ENCODE data around the gene PRPF8.
"Not testable (repeated sequence)": the region's sequence is repeated elsewhere in the genome, so short reads cannot be mapped to it uniquely, and the experiment has no call there.

The PRPF8 gene

GRCh38 chr17:1724351-1724868, 39.7 kb upstream of the PRPF8 start, which contains the start of gene WDR81:
Gene WDR81 (plus strand): TSS chr17:1724704. CDS start chr17:1724960, 256 bp downstream.
- H3K4me3 ChIP-seq (ENCODE audit: low read depth, low read length): peak within 1 kb of the TSS; percentile 69
- TF ChIP-seq CTCF (conservative IDR thresholded peaks at IDR 0.05; ENCODE audit: low read depth, low read length): no peak
- DNase-seq (ENCODE audit: low read depth): peak; percentile 88

- not testable (repeated sequence) for H3K4me3 ChIP-seq (ENCODE audit: low read depth, low read length)
- DNase-seq (ENCODE audit: low read depth): peak; percentile 65
Observed at GRCh38 chr17:1722022-1722421, 37.4 kb upstream of the PRPF8 start.

- H3K4me3 ChIP-seq (ENCODE audit: low read depth, low read length): peak overlapping the region; percentile 6
- peak; percentile 100 for TF ChIP-seq CTCF (conservative IDR thresholded peaks at IDR 0.05; ENCODE audit: low read depth, low read length)
- peak; percentile 74 for DNase-seq (ENCODE audit: low read depth)
Observed at GRCh38 chr17:1720856-1721386, 36.3 kb upstream of the PRPF8 start.

GRCh38 chr17:1718362-1719165, 33.9 kb upstream of the PRPF8 start:
- H3K4me3 ChIP-seq (ENCODE audit: low read depth, low read length): no peak overlapping the region
- DNase-seq (ENCODE audit: low read depth): no peak
- no peak for TF ChIP-seq CTCF (conservative IDR thresholded peaks at IDR 0.05; ENCODE audit: low read depth, low read length)

- H3K4me3 ChIP-seq (ENCODE audit: low read depth, low read length): peak overlapping the region; percentile 81
Observed at GRCh38 chr17:1716912-1717695, 32.4 kb upstream of the PRPF8 start.

GRCh38 chr17:1716076-1716911, 31.6 kb upstream of the PRPF8 start:
- H3K4me3 ChIP-seq (ENCODE audit: low read depth, low read length): peak overlapping the region; percentile 94
- TF ChIP-seq CTCF (conservative IDR thresholded peaks at IDR 0.05; ENCODE audit: low read depth, low read length): peak; percentile 32
- DNase-seq (ENCODE audit: low read depth): peak; percentile 100

More at GRCh38 chr17:1716912-1717695, 32.4 kb upstream of the PRPF8 start:
- TF ChIP-seq CTCF (conservative IDR thresholded peaks at IDR 0.05; ENCODE audit: low read depth, low read length): no peak
- peak; percentile 99 for DNase-seq (ENCODE audit: low read depth)

Measured in choroid plexus epithelial cell (primary cell).